K562 (cell line): ENCODE data around the gene TMEM217. TPM values are rescaled to one million over a fixed set of nuclear protein-coding genes. Genes with fewer than 3 reads are reported as not detected.

Experiments used
- BMI1 ChIP-seq: fragments of 150-350 bp; IDR thresholded peaks from 2 replicates; pipeline ENCODE4 v1.6.1; 2014; ENCODE audit warnings: low read length
- EP300 ChIP-seq: IDR thresholded peaks from 2 replicates; pipeline ENCODE4 v1.6.1; 2012; ENCODE audit warnings: low read length, improper control_type of control experiment
- HSF4 ChIP-seq: fragments of 250-450 bp; sonication (Bioruptor Pico); IDR thresholded peaks from 2 replicates; pipeline ENCODE4 v2.1.2; 2022; ENCODE audit warnings: mild to moderate bottlenecking, moderate library complexity, borderline replicate concordance
- JUN ChIP-seq, 2 experiments: sonication (generic) in 1 of 2; formaldehyde crosslinking in 1 of 2; IDR thresholded peaks; 2 replicates each; pipeline versions ENCODE4 v1.6.1 to v1.8.0; 2012 to 2022; ENCODE audit warnings: borderline replicate concordance in 2 of 2, mild to moderate bottlenecking in 2 of 2, improper control_type of control experiment in 1 of 2, low read depth in 1 of 2, low read length in 1 of 2, missing genetic modification reagents in 1 of 2
- KAT2B ChIP-seq: IDR thresholded peaks from one replicate; pipeline ENCODE4 v1.6.1; 2012; ENCODE audit warnings: low read depth, mild to moderate bottlenecking, control low read depth, inconsistent platforms, low read length, moderate library complexity
- MYNN ChIP-seq, 2 experiments: sonication (generic); formaldehyde crosslinking in 1 of 2; IDR thresholded peaks; 2 replicates each; pipeline versions ENCODE4 v1.5.0 to v1.6.1; 2016 to 2020; ENCODE audit warnings: antibody characterized with exemption in 1 of 2, missing genetic modification reagents in 1 of 2
- ZNF280B ChIP-seq: fragments of 250-450 bp; sonication (Bioruptor Pico); IDR thresholded peaks from 2 replicates; pipeline ENCODE4 v1.5.1; 2021; ENCODE audit warnings: mild to moderate bottlenecking
- ZNF324 ChIP-seq: fragments of 250-450 bp; sonication (Bioruptor Pico); IDR thresholded peaks from 2 replicates; pipeline ENCODE4 v1.4.0; 2020; ENCODE audit warnings: mild to moderate bottlenecking
- ZNF740 ChIP-seq, 3 experiments: fragments of 200-800 bp in 1 of 3; sonication (Bioruptor generic) in 1 of 3; sonication (generic) in 1 of 3; formaldehyde crosslinking in 1 of 3; IDR thresholded peaks; 2 replicates each; pipeline versions ENCODE4 v1.6.1 to v1.8.0; 2016 to 2022; ENCODE audit warnings: mild to moderate bottlenecking in 2 of 3, missing compliant biosample characterization in 2 of 3, missing genetic modification characterization in 2 of 3, missing genetic modification reagents in 1 of 3
- polyA plus RNA-seq, 8 experiments: library from polyadenylated mRNA; depleted of rRNA in 4 of 8; stranded (reverse) in 5 of 8; unstranded in 3 of 8; fragments of >200 nt; fragmentation: Nextera tagmentation in 2 of 8; fragmentation: Illumina TruSeq in 1 of 8; extraction: Ambion mirVana in 2 of 8; extraction: Trizol in 1 of 8; gene quantifications; 2 replicates each; pipeline versions ENCODE4 v1.2.1 to v1.2.3, GENCODE V29; 2011 to 2014; ENCODE audit warnings: inconsistent platforms in 1 of 8, missing spikeins in 1 of 8
- total RNA-seq, 7 experiments: library from RNA; depleted of rRNA in 6 of 7; stranded (reverse); fragments of >200 nt in 6 of 7; fragmentation: Illumina TruSeq in 2 of 7; extraction: Trizol in 2 of 7; gene quantifications; 2 replicates each; pipeline versions ENCODE4 v1.2.1 to v1.2.3, GENCODE V29; 2011 to 2021; ENCODE audit warnings: low replicate concordance in 1 of 7
- TF ChIP-seq, protein P1 (sequence below): sonication (generic); formaldehyde crosslinking; IDR thresholded peaks from 2 replicates; pipeline ENCODE4 v1.8.1; 2022; ENCODE audit warnings: missing genetic modification reagents
- TF ChIP-seq, protein P2 (sequence below), 2 experiments: fragments of 450-650 bp in 1 of 2; sonication (generic) in 1 of 2; formaldehyde crosslinking; conservative IDR thresholded peaks; 2 replicates each; pipeline versions ENCODE4 v1.4.0 to v1.8.1; 2020 to 2022; ENCODE audit warnings: mild to moderate bottlenecking in 1 of 2, missing genetic modification reagents in 1 of 2
- TF ChIP-seq, protein P3 (sequence below): fragments of 250-450 bp; sonication (Bioruptor Pico); IDR thresholded peaks from 2 replicates; pipeline ENCODE4 v1.5.0; 2021; ENCODE audit warnings: mild to moderate bottlenecking, moderate library complexity

TMEM217 gene
- total and polyA plus RNA-seq, 9 of the 15 experiments (the other 6 are each of a cell fraction or from before 2014, with no cell fraction given), result 1.3 to 8.0 (median 1.9) TPM

- TF ChIP-seq, protein P1, sequence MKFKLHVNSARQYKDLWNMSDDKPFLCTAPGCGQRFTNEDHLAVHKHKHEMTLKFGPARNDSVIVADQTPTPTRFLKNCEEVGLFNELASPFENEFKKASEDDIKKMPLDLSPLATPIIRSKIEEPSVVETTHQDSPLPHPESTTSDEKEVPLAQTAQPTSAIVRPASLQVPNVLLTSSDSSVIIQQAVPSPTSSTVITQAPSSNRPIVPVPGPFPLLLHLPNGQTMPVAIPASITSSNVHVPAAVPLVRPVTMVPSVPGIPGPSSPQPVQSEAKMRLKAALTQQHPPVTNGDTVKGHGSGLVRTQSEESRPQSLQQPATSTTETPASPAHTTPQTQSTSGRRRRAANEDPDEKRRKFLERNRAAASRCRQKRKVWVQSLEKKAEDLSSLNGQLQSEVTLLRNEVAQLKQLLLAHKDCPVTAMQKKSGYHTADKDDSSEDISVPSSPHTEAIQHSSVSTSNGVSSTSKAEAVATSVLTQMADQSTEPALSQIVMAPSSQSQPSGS (CRISPR knock-in tag), result no peak
- TF ChIP-seq KAT2B (no peak), ZNF280B (no peak), HSF4 (CRISPR knock-in tag) (no peak), ZNF324 (CRISPR knock-in tag) (no peak), EP300 (no peak), JUN (IDR thresholded peaks at IDR 0.05; ENCODE audit: borderline replicate concordance, low read depth, low read length) (no peak), JUN (CRISPR knock-in tag; IDR thresholded peaks at IDR 0.05; ENCODE audit: borderline replicate concordance) (no peak), BMI1 (no peak), ZNF740 (CRISPR knock-in tag; IDR thresholded peaks at IDR 0.05) (no peak), ZNF740 (tag; IDR thresholded peaks at IDR 0.05) (no peak), MYNN (IDR thresholded peaks at IDR 0.05) (no peak), MYNN (CRISPR knock-in tag; IDR thresholded peaks at IDR 0.05) (no peak)
- TF ChIP-seq, protein P2, sequence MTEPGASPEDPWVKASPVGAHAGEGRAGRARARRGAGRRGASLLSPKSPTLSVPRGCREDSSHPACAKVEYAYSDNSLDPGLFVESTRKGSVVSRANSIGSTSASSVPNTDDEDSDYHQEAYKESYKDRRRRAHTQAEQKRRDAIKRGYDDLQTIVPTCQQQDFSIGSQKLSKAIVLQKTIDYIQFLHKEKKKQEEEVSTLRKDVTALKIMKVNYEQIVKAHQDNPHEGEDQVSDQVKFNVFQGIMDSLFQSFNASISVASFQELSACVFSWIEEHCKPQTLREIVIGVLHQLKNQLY (CRISPR knock-in tag; conservative IDR thresholded peaks at IDR 0.05), result no peak
- TF ChIP-seq, protein P3, sequence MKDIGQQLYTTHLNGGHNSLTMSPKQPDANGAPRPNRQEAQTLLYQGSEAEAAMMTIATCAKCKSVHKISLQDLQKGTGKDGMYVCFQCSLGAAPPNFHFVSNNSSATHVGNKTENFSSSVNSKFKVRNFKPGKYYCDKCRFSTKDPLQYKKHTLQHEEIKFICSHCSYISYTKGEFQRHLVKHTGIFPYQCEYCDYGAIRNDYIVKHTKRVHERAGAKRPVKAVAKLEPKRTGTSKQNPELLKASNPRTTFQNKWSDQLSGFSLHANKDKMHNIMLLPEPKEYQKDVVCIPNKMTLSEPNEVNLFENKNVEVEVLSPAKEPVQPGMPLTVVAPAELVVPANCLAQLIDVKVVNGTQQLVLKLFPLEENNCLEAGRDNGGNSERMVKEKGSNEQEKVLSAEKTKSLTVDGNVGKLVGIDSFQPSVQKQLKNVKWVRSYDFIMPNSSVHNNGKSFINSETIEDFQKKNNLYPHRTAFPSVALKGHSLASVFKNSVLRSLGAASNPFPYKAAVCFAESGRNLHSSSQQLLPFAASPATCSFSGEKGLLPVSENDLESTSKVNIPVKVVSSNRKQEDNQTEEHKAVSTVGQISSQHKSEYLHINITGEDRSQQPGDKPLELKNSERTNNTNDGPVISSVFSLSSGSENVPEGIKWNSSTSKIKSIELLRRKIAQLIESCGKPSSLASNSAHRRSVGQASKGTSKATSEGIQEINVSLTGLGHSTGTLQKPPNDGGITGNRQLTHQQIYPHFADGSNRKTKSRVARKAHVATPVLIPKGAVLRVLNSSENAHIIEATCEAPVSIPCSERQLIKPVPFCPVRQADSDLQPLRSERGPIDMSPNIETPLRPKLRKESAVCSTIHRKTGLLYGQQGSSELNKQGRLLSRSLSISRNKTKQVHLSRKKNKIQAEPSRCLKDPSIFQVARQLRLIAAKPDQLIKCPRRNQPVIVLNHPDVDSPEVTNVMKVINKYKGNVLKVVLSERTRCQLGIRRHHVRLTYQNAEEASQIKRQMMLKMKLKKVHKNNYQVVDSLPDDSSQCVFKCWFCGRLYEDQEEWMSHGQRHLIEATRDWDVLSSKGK (CRISPR knock-in tag), result no peak
- TF ChIP-seq, all 486 proteins: peak for 0
These were observed 19.1 kb upstream of the TMEM217 start (continued) for GRCh38 chr6:37277001-37277409.
